ENCODE data around the gene DBH.
A peak's percentile ranks its signal among the peaks of the same experiment; 100 is the strongest.

DBH gene

GRCh38 chr9:133686642-133687575 is 50.7 kb downstream of the DBH start:
- DNase-seq, result no peak

- DNase-seq, result no peak
Measured at GRCh38 chr9:133687856-133688761, 51.9 kb downstream of the DBH start.

GRCh38 chr9:133689151-133689763 is 53.1 kb downstream of the DBH start:
- DNase-seq, result no peak

- DNase-seq, result no peak
Measured at GRCh38 chr9:133690081-133690561, 54.0 kb downstream of the DBH start.

- no peak for DNase-seq
Measured at GRCh38 chr9:133691191-133691590, 55.0 kb downstream of the DBH start.

GRCh38 chr9:133691626-133692363 is 55.6 kb downstream of the DBH start:
- no peak for DNase-seq

- DNase-seq, result no peak
Measured at GRCh38 chr9:133692364-133692985, 56.3 kb downstream of the DBH start.

- no peak for DNase-seq
Measured at GRCh38 chr9:133693116-133693515, 57.0 kb downstream of the DBH start.

GRCh38 chr9:133693703-133694529 is 57.8 kb downstream of the DBH start:
- DNase-seq, result no peak

- DNase-seq, result no peak
Measured at GRCh38 chr9:133694686-133695085, 58.5 kb downstream of the DBH start.

GRCh38 chr9:133696071-133696472 is 59.9 kb downstream of the DBH start:
- no peak for DNase-seq

- no peak for DNase-seq
Measured at GRCh38 chr9:133699546-133699945, 63.4 kb downstream of the DBH start.

GRCh38 chr9:133700819-133701320 is 64.7 kb downstream of the DBH start:
- no peak for DNase-seq

- no peak for DNase-seq
Measured at GRCh38 chr9:133701321-133701980, 65.3 kb downstream of the DBH start.

GRCh38 chr9:133701981-133702797 is 66.0 kb downstream of the DBH start:
- peak; percentile 63 for DNase-seq

GRCh38 chr9:133702798-133703590 is 66.8 kb downstream of the DBH start:
- no peak for DNase-seq

GRCh38 chr9:133703591-133704399 is 67.6 kb downstream of the DBH start:
- DNase-seq, result no peak

Data from CD4-positive, alpha-beta T cell treated with Interferon gamma for 1 hour (primary cell).